IMR-90 (cell line): ENCODE measurements around the gene ALG8. TPM values are rescaled to one million over a fixed set of nuclear protein-coding genes. Genes with fewer than 3 reads are reported as not detected.

Experiments used
- ATAC-seq: fragments of 200-7000 bp; cut with Tn5 transposase; 2 replicates; pipeline ENCODE4 v1.9.1; 2020; ENCODE audit warnings: low read depth, mild to moderate bottlenecking, moderate library complexity
- BruUV-seq: library from RNA; stranded (reverse); fragments of 400-500 nt; replicated peaks from 2 replicates; lab custom pipeline; 2021; lab: Mats Ljungman, UMichigan
- CTCF ChIA-PET: fragments of 300-600 bp; formaldehyde crosslinking; extraction: SDS; loops from one replicate; lab custom pipeline; 2021; ENCODE audit warnings: antibody characterized with exemption; lab: Yijun Ruan, JAX
- POLR2A ChIA-PET: fragments of 300-600 bp; sonication (Branson Sonifier 250); formaldehyde crosslinking; loops from one replicate; lab custom pipeline; 2022; ENCODE audit warnings: antibody characterized with exemption; ENCODE audit not compliant: unreplicated experiment; lab: Charles Lee
- DNase-seq: peaks from one replicate; pipeline ENCODE4 v3.0.0; 2013
- H2AFZ ChIP-seq: replicated peaks from 2 replicates; pipeline ENCODE3; 2013; ENCODE audit warnings: low read length, mild to moderate bottlenecking; ENCODE audit not compliant: poor library complexity
- H2AK5ac ChIP-seq: 2 replicates; pipeline ENCODE4 v1.6.1; 2013; ENCODE audit warnings: low read depth, low read length, inconsistent platforms
- H2AK9ac ChIP-seq: replicated peaks from 2 replicates; pipeline ENCODE3; 2013; ENCODE audit warnings: mild to moderate bottlenecking, low read depth, low read length, moderate library complexity; ENCODE audit not compliant: poor library complexity
- H2BK120ac ChIP-seq: 2 replicates; pipeline ENCODE4 v1.6.1; 2013; ENCODE audit warnings: low read depth, low read length, inconsistent platforms
- H2BK15ac ChIP-seq: 3 replicates; pipeline ENCODE4 v1.6.1; 2013; ENCODE audit warnings: low read depth, low read length, inconsistent platforms
- H2BK20ac ChIP-seq: 2 replicates; pipeline ENCODE4 v1.6.1; 2013; ENCODE audit warnings: low read depth, mild to moderate bottlenecking, inconsistent platforms, low read length, moderate library complexity
- H2BK5ac ChIP-seq: 2 replicates; pipeline ENCODE4 v1.6.1; 2013; ENCODE audit warnings: mild to moderate bottlenecking, low read depth, low read length, inconsistent platforms; ENCODE audit not compliant: poor library complexity, severe bottlenecking
- H3K14ac ChIP-seq: replicated peaks from 2 replicates; pipeline ENCODE4 v1.6.1; 2013; ENCODE audit warnings: low read depth, low read length, inconsistent platforms
- H3K18ac ChIP-seq: 2 replicates; pipeline ENCODE4 v1.6.1; 2013; ENCODE audit warnings: low read depth, low read length, control low read depth
- H3K23ac ChIP-seq: 2 replicates; pipeline ENCODE4 v1.6.1; 2013; ENCODE audit warnings: low read depth, low read length, inconsistent platforms
- H3K27ac ChIP-seq: 2 replicates; pipeline ENCODE4 v1.5.1; 2013; ENCODE audit warnings: mild to moderate bottlenecking, control low read depth, low read length; ENCODE audit not compliant: insufficient read depth
- H3K27me3 ChIP-seq: 2 replicates; pipeline ENCODE4 v1.6.1; 2013; ENCODE audit warnings: low read length; ENCODE audit not compliant: control insufficient read depth, insufficient read depth
- H3K36me3 ChIP-seq: 2 replicates; pipeline ENCODE4 v1.6.1; 2013; ENCODE audit warnings: low read length, mixed read lengths; ENCODE audit not compliant: control insufficient read depth, insufficient read depth
- H3K4ac ChIP-seq: 2 replicates; pipeline ENCODE4 v1.6.1; 2013; ENCODE audit warnings: low read depth, low read length, inconsistent platforms
- H3K4me1 ChIP-seq: 2 replicates; pipeline ENCODE4 v1.6.1; 2013; ENCODE audit warnings: low read length, mixed read lengths; ENCODE audit not compliant: control insufficient read depth, insufficient read depth
- H3K4me2 ChIP-seq: 2 replicates; pipeline ENCODE4 v1.6.1; 2013; ENCODE audit warnings: low read depth, mild to moderate bottlenecking, control low read depth, low read length, moderate library complexity
- H3K4me3 ChIP-seq: 2 replicates; pipeline ENCODE4 v1.5.1; 2013; ENCODE audit warnings: low read depth, mild to moderate bottlenecking, control low read depth, low read length, moderate library complexity; ENCODE audit not compliant: insufficient read depth
- H3K56ac ChIP-seq: 2 replicates; pipeline ENCODE4 v1.6.1; 2013; ENCODE audit warnings: low read length, inconsistent platforms; ENCODE audit not compliant: insufficient read depth; ENCODE audit errors: extremely low read depth
- H3K79me1 ChIP-seq, 2 experiments: 2 replicates each; pipeline ENCODE4 v1.6.1; 2013; ENCODE audit warnings: low read length in 2 of 2, inconsistent platforms in 1 of 2, low read depth in 1 of 2
- H3K9ac ChIP-seq: 2 replicates; pipeline ENCODE4 v1.6.1; 2013; ENCODE audit warnings: low read depth, low read length, control low read depth
- H3K9me1 ChIP-seq: 2 replicates; pipeline ENCODE4 v1.6.1; 2013; ENCODE audit warnings: low read length, inconsistent platforms; ENCODE audit not compliant: insufficient read depth
- H3K9me3 ChIP-seq: 2 replicates; pipeline ENCODE4 v1.6.1; 2013; ENCODE audit warnings: low read length; ENCODE audit not compliant: control insufficient read depth, insufficient read depth
- H4K20me1 ChIP-seq: 2 replicates; pipeline ENCODE4 v1.6.1; 2013; ENCODE audit warnings: low read length, inconsistent platforms; ENCODE audit not compliant: insufficient read depth
- H4K5ac ChIP-seq: 2 replicates; pipeline ENCODE4 v1.6.1; 2013; ENCODE audit warnings: mild to moderate bottlenecking, low read depth, low read length, control low read depth
- H4K8ac ChIP-seq, 2 experiments: 2 replicates each; pipeline ENCODE4 v1.6.1; 2013; ENCODE audit warnings: low read depth in 2 of 2, low read length in 2 of 2, control low read depth in 1 of 2, inconsistent platforms in 1 of 2
- H4K91ac ChIP-seq: 2 replicates; pipeline ENCODE4 v1.6.1; 2013; ENCODE audit warnings: low read depth, low read length, inconsistent platforms; ENCODE audit not compliant: insufficient read depth
- BHLHE40 ChIP-seq: fragments of 150-350 bp; IDR thresholded peaks from 2 replicates; pipeline ENCODE4 v1.6.1; 2016; ENCODE audit warnings: mild to moderate bottlenecking, low read depth, low read length
- CHD1 ChIP-seq: IDR thresholded peaks from 2 replicates; pipeline ENCODE4 v1.6.1; 2012; ENCODE audit warnings: low read depth, low read length, improper control_type of control experiment
- MAZ ChIP-seq: IDR thresholded peaks from 2 replicates; pipeline ENCODE4 v1.6.1; 2012; ENCODE audit warnings: low read depth, mild to moderate bottlenecking, low read length, improper control_type of control experiment, moderate library complexity, borderline replicate concordance
- MXI1 ChIP-seq: IDR thresholded peaks from 2 replicates; pipeline ENCODE4 v1.6.1; 2012; ENCODE audit warnings: low read depth, mild to moderate bottlenecking, low read length, moderate library complexity, borderline replicate concordance
- RAD21 ChIP-seq: IDR thresholded peaks from 2 replicates; pipeline ENCODE4 v1.6.1; 2012; ENCODE audit warnings: low read length, improper control_type of control experiment
- SMC3 ChIP-seq: fragments of 150-350 bp; IDR thresholded peaks from 2 replicates; pipeline ENCODE4 v1.6.1; 2016; ENCODE audit warnings: low read depth, mild to moderate bottlenecking, antibody characterized with exemption, low read length, moderate library complexity
- WGBS, 2 experiments: methylation state at CpG; one replicate each; pipeline versions ENCODE4 v1.1.5 to v1.1.7; 2013; ENCODE audit warnings: missing lambda C conversion rate in 2 of 2; ENCODE audit not compliant: insufficient read length in 1 of 2; ENCODE audit errors: extremely low coverage in 2 of 2; 5-methylcytosine and 5-hydroxymethylcytosine counted together
- dilution Hi-C: fragments of 300-500 bp; cut with HindIII; formaldehyde crosslinking; loops from one replicate; pipeline ENCODE4 v1.14.3; 2018; ENCODE audit warnings: low sequenced_read_pairs; ENCODE audit not compliant: unreplicated experiment
- in situ Hi-C: fragments of 300-500 bp; cut with MboI; formaldehyde crosslinking; loops from 3 replicates; pipeline ENCODE4 v1.14.3; 2019; ENCODE audit warnings: low sequenced_read_pairs, inconsistent platforms, mixed read lengths
- intact Hi-C: fragments of 100-400 bp; cut with micrococcal nuclease; formaldehyde crosslinking; loops from 2 replicates; pipeline ENCODE4 v1.10.0; 2022
- polyA plus RNA-seq, 3 experiments: library from polyadenylated mRNA; depleted of rRNA; stranded (reverse); fragments of >200 nt; gene quantifications; 2 replicates each; pipeline ENCODE4 v1.2.3, GENCODE V29; 2012; ENCODE audit warnings: low replicate concordance in 1 of 3
- total RNA-seq: library from RNA; depleted of rRNA; stranded (reverse); fragments of >200 nt; gene quantifications from 2 replicates; pipeline ENCODE4 v1.2.3, GENCODE V29; 2012

Gene ALG8
- total and polyA plus RNA-seq, 2 of the 4 experiments (the other 2 are of a cell fraction) = 27.8 to 31.8 TPM

- no peak for TF ChIP-seq SMC3
Observed at GRCh38 chr11:78170413-78170812, 31.0 kb upstream of the ALG8 start (continued).

GRCh38 chr11:78168539-78169477 is 29.4 kb upstream of the ALG8 start:
- ChIA-PET POLR2A (no interaction called here), CTCF (interaction anchor here (0.9 kb wide), 1 partner anchor 13 kb away, joined by 3 read pairs; no protein-coding TSS in a partner anchor)
- Histone ChIP-seq H4K8ac (peak overlapping the region; percentile 67 to 95), H3K27ac (peak overlapping the region; percentile 93), H2AK9ac (peak overlapping the region; percentile 94), H3K9me3 (no peaks in the 10 kb centered on the region), H3K56ac (no peak overlapping the region), H3K36me3 (peaks cover 18% of the 10 kb centered on the region), H3K14ac (peak overlapping the region; percentile 92), H3K4me2 (peak overlapping the region; percentile 2; the same call in 1 of the 2 replicates), H3K79me1 (peaks cover 0 to 26% of the 10 kb centered on the region in 2 experiments; a peak in 2 of 4 replicates), H3K4me1 (peaks cover 19% of the 10 kb centered on the region), H4K20me1 (no peaks in the 10 kb centered on the region), H3K27me3 (no peaks in the 10 kb centered on the region), H2BK120ac (peak overlapping the region; percentile 96), H4K91ac (peak overlapping the region; percentile 85), H3K4ac (peak overlapping the region; percentile 93), H2AK5ac (peak overlapping the region; percentile 85), H2BK5ac (peak overlapping the region; percentile 77), H3K4me3 (no peak overlapping the region), H3K9ac (peak overlapping the region; percentile 14; the same call in 1 of the 2 replicates), H4K5ac (peak overlapping the region; percentile 90), H2AFZ (peak overlapping the region; percentile 85), H3K23ac (peak overlapping the region; percentile 84), H3K9me1 (peaks cover 26% of the 10 kb centered on the region), H2BK15ac (peak overlapping the region; percentile 94; the same call in 2 of the 3 replicates), H2BK20ac (peak overlapping the region; percentile 97), H3K18ac (peak overlapping the region; percentile 86)
- in situ Hi-C loops (no loop called here), intact Hi-C loops (no loop called here), dilution Hi-C loops (no loop called here)
- peak; percentile 85 for ATAC-seq
- peak; percentile 88 for DNase-seq
- WGBS, 2 experiments = 74% methylated on average over 7 of the region's 17 CpGs; no CpG with 5 or more reads in 1 of the 2 experiments
- BruUV-seq = no TSS peak
- TF ChIP-seq BHLHE40 = peak; percentile 12; the same call in 1 of the 2 replicates
- TF ChIP-seq CHD1 = no peak
- TF ChIP-seq MXI1 = no peak
- no peak for TF ChIP-seq MAZ
- no peak; the same call in 1 of the 2 replicates for TF ChIP-seq RAD21
